Activated effector memory CD4-positive, alpha-beta T cell treated with anti-CD3 and anti-CD28 coated beads, Interleukin-2, amount 50 U/mL, for 16 hours (primary cell): ENCODE results near the gene ISOC1.

Source experiments
- DNase-seq: peaks from one replicate; pipeline ENCODE4 v3.0.0-alpha.2; 2020

ISOC1 gene

DNA sequence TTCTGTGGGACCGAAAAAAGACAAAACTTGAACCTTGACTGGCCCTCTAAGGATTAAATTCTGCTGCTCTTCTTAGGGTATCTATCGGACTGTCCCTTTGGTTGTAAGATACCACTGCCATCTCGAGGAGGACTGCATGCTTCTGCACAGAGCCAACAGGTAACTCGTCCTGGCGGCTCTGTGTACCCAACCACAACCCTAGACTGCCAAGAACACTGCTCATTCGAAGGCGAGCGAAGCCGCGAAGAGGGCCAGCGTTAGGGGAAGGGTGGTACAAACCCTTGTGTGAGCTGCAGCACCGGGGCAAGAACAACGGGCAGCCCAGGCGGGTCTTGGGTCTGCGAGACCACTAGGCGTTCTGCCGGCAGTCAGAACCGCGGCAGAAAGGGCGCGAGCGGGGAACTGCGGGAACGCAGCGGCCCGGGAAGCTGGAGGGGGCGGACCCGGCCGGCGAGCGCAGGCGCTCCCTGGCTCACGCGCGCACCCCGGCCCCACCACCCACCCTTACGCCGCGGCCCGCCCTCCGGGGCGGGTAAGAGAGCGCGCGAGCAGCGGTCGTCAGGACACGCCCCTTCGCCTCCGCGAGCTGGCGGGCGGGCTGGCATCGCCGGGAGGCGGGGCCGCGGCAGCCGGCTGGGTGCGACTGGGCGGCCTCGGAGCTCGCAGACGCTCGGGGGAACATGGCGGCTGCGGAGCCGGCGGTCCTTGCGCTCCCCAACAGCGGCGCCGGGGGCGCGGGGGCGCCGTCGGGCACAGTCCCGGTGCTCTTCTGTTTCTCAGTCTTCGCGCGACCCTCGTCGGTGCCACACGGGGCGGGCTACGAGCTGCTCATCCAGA, at the start of gene ISOC1:
TSS of gene ISOC1 (plus strand) at position 663 of the 837 bp plus-strand sequence. CDS start at position 681, 18 bp downstream.
- DNase-seq, result peak; percentile 97

DNA sequence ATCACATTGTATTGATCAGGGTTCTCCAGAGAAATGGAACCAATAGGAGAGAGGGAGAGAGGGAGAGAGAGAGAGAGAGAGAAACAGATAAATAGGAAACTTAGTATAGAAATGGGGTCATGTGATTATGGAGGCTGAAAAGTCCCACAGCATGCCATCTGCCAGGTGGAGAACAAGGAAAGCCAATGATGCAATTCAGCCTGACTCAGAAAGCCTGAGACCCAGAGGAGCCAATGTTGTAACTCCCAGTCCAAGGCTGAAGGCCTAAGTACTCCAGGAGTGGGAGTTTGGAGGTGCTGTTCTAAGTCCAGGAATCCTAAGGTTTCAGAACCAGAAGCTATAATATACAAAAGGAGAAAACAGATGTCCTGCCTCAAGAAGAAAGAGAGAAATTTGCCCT, 48.4 kb upstream of the ISOC1 start:
- DNase-seq, result no peak

DNA sequence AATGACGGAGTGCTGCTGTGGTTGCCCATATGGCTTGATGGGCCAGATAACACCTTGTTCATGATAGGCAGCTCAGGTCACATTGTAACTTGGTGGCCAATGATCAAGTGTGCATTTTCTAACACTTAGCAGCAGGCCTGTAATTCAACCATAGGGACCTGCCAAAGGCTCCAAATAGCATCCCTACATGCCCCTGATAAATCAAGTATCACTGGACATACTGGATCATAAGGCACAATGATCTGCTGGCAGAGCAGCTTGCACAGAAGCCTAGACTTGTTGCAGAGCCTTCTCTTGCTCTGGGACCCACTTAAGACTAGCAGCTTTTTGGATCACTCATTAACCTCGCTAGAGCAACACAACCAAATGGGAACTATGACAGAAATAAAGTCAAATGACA, 46.0 kb upstream of the ISOC1 start:
- no peak for DNase-seq

GRCh38 chr5:129049126-129049799, 45.3 kb upstream of the ISOC1 start:
- DNase-seq, result no peak

DNA sequence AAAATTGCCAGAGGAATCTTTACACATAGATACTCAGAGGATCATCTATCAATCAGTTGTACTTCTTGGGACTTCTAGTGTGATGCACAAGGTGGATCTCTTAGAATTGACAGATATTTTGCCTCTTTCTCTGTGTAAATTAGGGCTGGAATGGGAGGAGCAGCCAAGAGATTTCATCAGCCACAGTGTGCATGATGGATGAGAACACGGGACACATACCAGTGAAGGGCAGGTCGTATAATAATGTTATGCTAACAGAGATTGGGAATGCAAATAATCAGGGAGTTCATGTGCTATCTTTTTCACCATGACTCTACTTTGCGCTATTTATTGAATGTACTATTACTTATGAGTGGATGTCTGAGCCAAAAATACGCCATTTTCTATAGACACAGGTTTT, 43.3 kb upstream of the ISOC1 start:
- DNase-seq, result no peak

GRCh38 chr5:129053438-129053837, 41.1 kb upstream of the ISOC1 start:
- no peak for DNase-seq

DNA sequence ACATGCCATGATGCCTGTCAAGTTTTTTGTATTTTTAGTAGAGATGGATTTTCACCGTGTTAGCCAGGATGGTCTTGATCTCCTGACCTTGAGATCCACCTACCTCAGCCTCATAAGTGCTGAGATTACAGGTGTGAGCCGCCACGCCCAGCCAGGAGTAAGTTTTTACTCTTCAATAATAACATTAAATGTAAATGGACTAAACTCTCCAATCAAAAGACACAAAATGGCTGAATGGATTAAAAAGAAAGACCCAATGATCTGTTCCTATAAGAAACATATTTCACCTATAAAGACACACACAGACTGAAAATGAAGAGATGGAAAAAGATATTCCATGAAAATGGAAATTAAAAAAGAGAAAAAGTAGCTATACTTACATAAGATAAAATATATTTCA, 37.2 kb upstream of the ISOC1 start:
- no peak for DNase-seq

DNA sequence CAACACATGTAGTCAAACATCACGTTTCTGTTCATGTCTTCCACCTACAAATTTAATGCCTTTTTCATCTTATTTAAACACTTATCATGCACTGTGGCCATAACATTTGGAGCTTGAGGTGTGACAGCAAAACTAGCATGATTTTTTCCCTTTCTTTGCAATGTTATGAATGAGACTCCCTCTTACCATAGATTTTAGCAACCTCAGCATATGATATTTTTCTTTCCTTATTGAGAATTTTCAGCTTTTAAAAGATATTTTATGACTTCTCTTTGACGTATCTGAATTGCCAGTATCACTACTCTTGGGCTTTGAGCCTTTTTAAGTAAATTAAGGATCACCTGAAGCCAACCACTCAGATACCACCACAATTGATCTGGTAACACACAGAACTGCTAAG, 32.7 kb upstream of the ISOC1 start:
- DNase-seq, result no peak

DNA sequence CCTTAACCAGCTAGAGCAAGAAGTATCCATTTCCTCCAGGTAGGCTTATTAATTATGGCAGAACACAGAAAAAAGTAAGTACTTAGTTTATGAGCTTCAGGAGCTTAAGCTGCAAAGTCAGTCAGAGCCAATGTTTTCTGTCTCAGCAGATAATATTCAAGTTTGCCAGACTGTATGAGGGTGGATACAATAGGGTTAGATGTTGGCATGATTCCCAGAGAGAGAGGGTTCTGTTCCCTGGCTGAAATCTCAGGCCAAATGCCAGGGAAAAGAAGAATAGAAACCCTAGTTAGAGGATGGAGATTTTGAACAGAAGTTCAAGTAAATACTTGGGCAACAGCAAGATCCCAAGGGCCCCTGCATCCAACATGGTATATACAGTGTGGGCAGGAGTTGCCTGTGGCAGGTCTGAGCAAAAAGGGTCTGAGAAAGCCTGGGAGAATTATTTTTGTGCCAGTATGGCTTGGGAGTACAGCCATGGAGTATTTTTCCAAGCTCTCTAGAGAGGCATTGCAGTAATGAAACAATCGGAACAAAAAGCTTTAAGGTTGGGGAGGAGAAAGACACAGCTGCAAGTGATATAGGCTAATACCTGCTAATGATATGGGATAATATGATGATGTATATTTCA, 31.0 kb upstream of the ISOC1 start:
- DNase-seq, result no peak

- no peak for DNase-seq
Observed at GRCh38 chr5:129065721-129066120, 28.8 kb upstream of the ISOC1 start.

DNA sequence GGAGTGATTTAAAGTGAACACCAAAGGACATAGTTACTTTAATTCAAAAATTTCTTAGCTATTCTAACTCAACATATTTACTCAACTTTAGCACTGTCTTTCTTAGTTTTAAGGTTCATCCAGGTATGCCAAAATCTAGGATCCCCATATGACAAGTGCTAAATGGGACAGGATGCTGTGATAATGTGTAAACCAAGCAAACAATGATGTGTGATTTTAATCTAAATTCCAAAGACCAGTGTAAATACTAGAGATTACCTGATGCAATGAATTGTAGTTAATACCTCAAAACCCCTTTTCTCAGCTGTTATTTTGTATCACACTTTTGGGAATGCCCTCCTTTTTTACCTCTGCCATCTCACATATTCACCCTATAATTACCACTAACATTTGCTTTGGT, 26.8 kb upstream of the ISOC1 start:
- no peak for DNase-seq

- DNase-seq, result no peak
Observed at GRCh38 chr5:129069292-129069691, 25.3 kb upstream of the ISOC1 start.

- no peak for DNase-seq
Observed at GRCh38 chr5:129073111-129073510, 21.4 kb upstream of the ISOC1 start.

GRCh38 chr5:129074903-129075302, 19.6 kb upstream of the ISOC1 start:
- no peak for DNase-seq

DNA sequence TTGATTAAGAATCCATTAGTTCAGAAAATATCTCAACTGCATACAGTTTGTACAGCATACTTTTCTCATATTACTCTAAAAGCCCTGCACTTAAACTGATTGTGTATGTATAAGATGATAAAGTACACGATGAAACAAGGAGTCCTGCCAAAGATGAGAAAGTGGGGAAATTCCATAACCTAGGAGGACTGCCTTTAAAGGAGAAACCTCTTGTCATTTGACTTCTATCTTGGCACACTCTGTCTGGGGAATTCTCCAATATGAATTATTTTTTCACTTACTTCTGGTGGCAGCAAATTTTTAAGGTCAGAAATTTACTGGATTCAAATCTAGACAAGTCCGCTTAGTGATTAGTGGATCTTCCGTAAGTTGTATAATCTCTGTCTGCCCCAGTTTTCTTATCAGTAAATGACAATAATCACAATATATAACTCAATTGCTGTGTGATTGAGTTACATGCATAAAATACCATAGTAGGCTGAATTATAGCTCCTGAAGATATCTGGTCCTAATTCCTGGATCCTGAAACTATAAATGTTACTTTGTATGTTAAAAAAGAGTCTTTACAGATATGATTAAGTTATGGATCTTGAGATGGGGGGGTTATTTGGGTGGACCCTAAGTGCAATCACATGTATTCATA, 17.0 kb upstream of the ISOC1 start:
- no peak for DNase-seq

DNA sequence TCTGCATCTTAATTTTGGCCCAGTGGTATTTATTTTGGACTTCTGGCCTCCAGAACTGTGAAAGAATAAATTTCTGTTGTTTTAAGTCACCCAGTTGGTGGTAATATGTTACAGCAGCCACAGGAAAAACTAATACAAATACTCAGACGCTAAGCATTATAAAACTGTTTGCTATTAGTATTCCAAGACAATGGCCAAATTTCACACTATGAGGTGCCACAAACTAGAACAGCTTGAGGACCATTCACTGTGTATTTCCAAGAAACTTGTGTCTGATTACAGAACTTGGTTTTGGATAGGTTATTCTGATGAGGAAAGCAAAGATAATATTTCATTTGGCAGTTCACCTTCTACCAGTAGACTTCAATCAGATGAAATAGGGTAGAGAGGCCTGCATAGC, 16.3 kb upstream of the ISOC1 start:
- no peak for DNase-seq

DNA sequence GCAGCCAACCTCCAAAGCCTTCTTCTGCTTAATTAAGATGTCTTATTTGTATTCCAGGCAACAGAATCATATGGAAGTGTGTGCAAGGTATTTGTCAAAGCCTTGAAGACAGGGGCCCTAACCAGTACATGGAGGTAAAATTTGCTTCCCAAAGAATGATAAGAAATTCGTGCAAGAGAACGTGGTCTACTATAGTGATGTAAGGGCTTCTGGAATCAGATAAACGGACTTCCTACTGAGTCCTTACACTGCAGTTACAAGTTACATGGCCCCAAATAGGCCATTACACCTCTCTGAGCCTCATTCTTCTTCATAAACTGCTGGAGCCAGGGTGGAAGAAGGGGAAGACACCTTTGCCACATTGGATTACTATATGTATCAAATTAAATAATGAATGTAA, 15.9 kb upstream of the ISOC1 start:
- no peak for DNase-seq

- DNase-seq, result no peak
Observed at GRCh38 chr5:129079496-129079895, 15.1 kb upstream of the ISOC1 start.

DNA sequence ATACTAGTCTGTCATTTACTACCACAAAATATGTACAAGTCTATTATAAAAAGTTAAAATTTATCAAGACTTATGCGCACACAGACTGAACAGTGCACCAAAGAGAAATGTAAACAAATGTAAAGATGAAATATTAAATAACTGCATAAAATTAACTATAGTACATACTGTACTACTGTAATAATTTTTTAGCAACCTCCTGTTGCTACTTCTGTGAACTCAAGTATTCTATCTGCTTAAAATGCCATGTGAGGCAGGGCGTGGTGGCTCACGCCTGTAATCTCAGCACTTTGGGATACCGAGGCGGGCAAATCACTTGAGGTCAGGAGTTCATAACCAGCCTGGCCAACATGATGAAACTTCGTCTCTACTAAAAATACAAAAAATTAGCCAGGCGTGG, 13.8 kb upstream of the ISOC1 start:
- no peak for DNase-seq

- DNase-seq, result no peak
Observed at GRCh38 chr5:129082225-129083136, 12.1 kb upstream of the ISOC1 start.

- peak; percentile 83 for DNase-seq
Observed at GRCh38 chr5:129094924-129095899, 663 bp downstream of the ISOC1 start.
